TTC549 (cell line): ENCODE data around the gene MUSTN1.

Source experiments
- FAIRE-seq: peaks from 2 replicates; lab custom pipeline; 2012; peaks lifted over from hg19 to GRCh38; lab: Jason Lieb, UNC

Gene MUSTN1

DNA sequence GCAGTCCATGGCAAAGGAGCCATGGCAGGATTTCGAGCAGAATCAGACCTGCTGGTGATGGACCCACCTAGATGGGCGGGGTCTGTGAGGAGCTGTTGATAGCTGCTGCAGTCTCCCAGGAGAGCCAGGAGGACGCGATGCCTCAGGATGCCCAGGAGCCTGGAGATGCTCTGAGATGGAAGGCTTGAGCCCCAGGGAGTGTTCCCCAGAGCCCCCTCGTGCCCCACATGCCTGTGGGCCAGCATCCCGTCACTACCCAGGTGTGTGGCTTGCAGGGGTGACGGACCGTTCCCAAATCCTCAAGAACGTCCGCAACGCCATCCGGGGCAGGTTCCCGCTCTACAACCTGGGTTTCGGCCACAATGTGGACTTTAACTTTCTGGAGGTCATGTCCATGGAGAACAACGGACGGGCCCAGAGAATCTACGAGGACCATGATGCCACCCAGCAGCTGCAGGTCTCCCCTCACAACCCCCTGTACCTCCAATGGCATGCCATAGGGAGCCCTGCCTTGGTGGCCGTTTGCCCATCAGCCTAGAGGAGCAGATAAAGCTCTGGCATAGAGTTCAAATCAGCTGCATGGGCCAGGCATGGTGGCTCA, 50.7 kb downstream of the MUSTN1 start:
- FAIRE-seq, result no peak

DNA sequence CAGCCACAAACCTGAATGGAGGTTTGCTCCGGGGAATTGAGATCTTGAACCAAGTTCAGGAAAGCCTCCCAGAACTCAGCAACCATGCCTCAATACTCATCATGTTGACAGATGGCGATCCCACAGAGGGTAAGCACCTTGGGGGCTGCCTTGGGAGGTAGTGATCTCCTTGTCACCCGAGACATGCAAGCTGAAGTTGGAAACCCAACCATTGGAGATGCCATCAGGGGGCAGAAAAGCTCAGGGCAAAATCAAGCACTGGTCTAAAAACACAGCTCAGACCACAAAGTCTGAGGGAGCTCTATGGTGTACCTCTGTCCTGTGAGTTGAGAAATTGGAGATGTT, 51.6 kb downstream of the MUSTN1 start:
- FAIRE-seq, result no peak
